K562 (cell line): ENCODE measurements around the gene FFAR1. TPM values are rescaled to one million over a fixed set of nuclear protein-coding genes. Genes with fewer than 3 reads are reported as not detected.

Experiments
- ATF3 ChIP-seq, 2 experiments: fragments of 450-650 bp in 1 of 2; sonication (generic) in 1 of 2; formaldehyde crosslinking in 1 of 2; IDR thresholded peaks in 1 of 2; conservative IDR thresholded peaks in 1 of 2; 2 replicates each; pipeline versions ENCODE4 v1.6.1 to v1.8.1; 2016 to 2023; ENCODE audit warnings: mild to moderate bottlenecking in 2 of 2, moderate library complexity in 2 of 2, inconsistent platforms in 1 of 2, missing genetic modification reagents in 1 of 2
- BHLHE40 ChIP-seq: IDR thresholded peaks from 2 replicates; pipeline ENCODE4 v1.6.1; 2011; ENCODE audit warnings: low read length, improper control_type of control experiment
- CBFA2T2 ChIP-seq: fragments of 450-650 bp; conservative IDR thresholded peaks from 2 replicates; pipeline ENCODE4 v1.6.1; 2017; ENCODE audit warnings: mild to moderate bottlenecking
- COPS2 ChIP-seq: fragments of 450-650 bp; conservative IDR thresholded peaks from 2 replicates; pipeline ENCODE4 v1.6.1; 2016; ENCODE audit warnings: mild to moderate bottlenecking, moderate library complexity
- CREM ChIP-seq: IDR thresholded peaks from 2 replicates; pipeline ENCODE4 v1.6.1; 2014; ENCODE audit warnings: antibody characterized with exemption, low read depth
- DEAF1 ChIP-seq: fragments of 450-650 bp; formaldehyde crosslinking; IDR thresholded peaks from 2 replicates; pipeline ENCODE4 v1.4.0; 2020; ENCODE audit warnings: mild to moderate bottlenecking, moderate library complexity
- E2F3 ChIP-seq: fragments of 250-450 bp; sonication (Bioruptor Pico); IDR thresholded peaks from 2 replicates; pipeline ENCODE4 v1.4.0; 2020; ENCODE audit warnings: mild to moderate bottlenecking
- HDAC6 ChIP-seq: IDR thresholded peaks from 2 replicates; pipeline ENCODE4 v1.6.1; 2012; ENCODE audit warnings: low read depth, mild to moderate bottlenecking, control low read depth, inconsistent platforms, low read length, moderate library complexity
- HNRNPUL1 ChIP-seq: fragments of 200-400 bp; formaldehyde crosslinking; IDR thresholded peaks from 2 replicates; pipeline ENCODE4 v1.6.1; 2017; ENCODE audit warnings: low read length
- MAZ ChIP-seq, 2 experiments: fragments of 450-650 bp in 1 of 2; sonication (generic) in 1 of 2; formaldehyde crosslinking; IDR thresholded peaks in 1 of 2; conservative IDR thresholded peaks in 1 of 2; 2 replicates each; pipeline versions ENCODE4 v1.4.0 to v1.5.0; 2020; ENCODE audit warnings: mild to moderate bottlenecking in 1 of 2, missing genetic modification reagents in 1 of 2
- PHF21A ChIP-seq: fragments of 450-650 bp; IDR thresholded peaks from 2 replicates; pipeline ENCODE4 v1.6.1; 2017; ENCODE audit warnings: low read depth, borderline replicate concordance
- RBM17 ChIP-seq: fragments of 200-400 bp; formaldehyde crosslinking; IDR thresholded peaks from 2 replicates; pipeline ENCODE4 v1.6.1; 2017; ENCODE audit warnings: low read depth, mild to moderate bottlenecking, low read length, borderline replicate concordance
- REST ChIP-seq, 2 experiments: fragments of 450-650 bp; formaldehyde crosslinking in 1 of 2; IDR thresholded peaks; 2 replicates each; pipeline versions ENCODE4 v1.4.0 to v1.6.1; 2014 to 2020; ENCODE audit warnings: mild to moderate bottlenecking in 2 of 2, borderline replicate concordance in 1 of 2, low read depth in 1 of 2
- TAF15 ChIP-seq: fragments of 200-400 bp; formaldehyde crosslinking; IDR thresholded peaks from 2 replicates; pipeline ENCODE4 v1.6.1; 2017; ENCODE audit warnings: mild to moderate bottlenecking, low read depth, low read length, moderate library complexity
- THRAP3 ChIP-seq: fragments of 450-650 bp; IDR thresholded peaks from 2 replicates; pipeline ENCODE4 v1.6.1; 2016; ENCODE audit warnings: mild to moderate bottlenecking, inconsistent platforms, borderline replicate concordance
- ZNF384 ChIP-seq: IDR thresholded peaks from 2 replicates; pipeline ENCODE4 v1.6.1; 2012; ENCODE audit warnings: low read depth, low read length, improper control_type of control experiment
- polyA plus RNA-seq, 8 experiments: library from polyadenylated mRNA; depleted of rRNA in 4 of 8; stranded (reverse) in 5 of 8; unstranded in 3 of 8; fragments of >200 nt; fragmentation: Nextera tagmentation in 2 of 8; fragmentation: Illumina TruSeq in 1 of 8; extraction: Ambion mirVana in 2 of 8; extraction: Trizol in 1 of 8; gene quantifications; 2 replicates each; pipeline versions ENCODE4 v1.2.1 to v1.2.3, GENCODE V29; 2011 to 2014; ENCODE audit warnings: inconsistent platforms in 1 of 8, missing spikeins in 1 of 8
- total RNA-seq, 7 experiments: library from RNA; depleted of rRNA in 6 of 7; stranded (reverse); fragments of >200 nt in 6 of 7; fragmentation: Illumina TruSeq in 2 of 7; extraction: Trizol in 2 of 7; gene quantifications; 2 replicates each; pipeline versions ENCODE4 v1.2.1 to v1.2.3, GENCODE V29; 2011 to 2021; ENCODE audit warnings: low replicate concordance in 1 of 7

The FFAR1 gene
- total and polyA plus RNA-seq, 9 of the 15 experiments (the other 6 are each of a cell fraction or from before 2014, with no cell fraction given) = not detected

- peak; percentile 95 for TF ChIP-seq DEAF1 (CRISPR knock-in tag)
- TF ChIP-seq HDAC6 = no peak
- no peak for TF ChIP-seq HNRNPUL1
- TF ChIP-seq THRAP3 = no peak
- TF ChIP-seq ZNF384 = peak; percentile 25; the same call in 1 of the 2 replicates
- peak; percentile 24 to 59; a peak in 2 of 4 replicates for TF ChIP-seq MAZ (CRISPR knock-in tag; conservative IDR thresholded peaks at IDR 0.05 in 1 of 2, IDR thresholded peaks at IDR 0.05 in 1 of 2)
- no peak; the same call in 1 of the 2 replicates for TF ChIP-seq ATF3 (IDR thresholded peaks at IDR 0.05)
- no peak for TF ChIP-seq ATF3 (CRISPR knock-in tag; conservative IDR thresholded peaks at IDR 0.05)
- 0 out of 2 replicates have a peak, but pooled peaks have one; percentile 24 for TF ChIP-seq PHF21A
- TF ChIP-seq TAF15 = no peak
- TF ChIP-seq COPS2 = no peak
- TF ChIP-seq CBFA2T2 = no peak
- peak; percentile 29; the same call in 1 of the 2 replicates for TF ChIP-seq BHLHE40
- peak; percentile 96 for TF ChIP-seq REST (IDR thresholded peaks at IDR 0.05; ENCODE audit: borderline replicate concordance)
- TF ChIP-seq REST (CRISPR knock-in tag; IDR thresholded peaks at IDR 0.05; ENCODE audit: low read depth) = no peak
- no peak for TF ChIP-seq RBM17
- no peak for TF ChIP-seq E2F3 (CRISPR knock-in tag)
- TF ChIP-seq CREM = peak; percentile 87
Measured at GRCh38 chr19:35352448-35353304, 5.0 kb downstream of the FFAR1 start (continued).
